ENCODE data around the gene B3GALNT2.

DNA sequence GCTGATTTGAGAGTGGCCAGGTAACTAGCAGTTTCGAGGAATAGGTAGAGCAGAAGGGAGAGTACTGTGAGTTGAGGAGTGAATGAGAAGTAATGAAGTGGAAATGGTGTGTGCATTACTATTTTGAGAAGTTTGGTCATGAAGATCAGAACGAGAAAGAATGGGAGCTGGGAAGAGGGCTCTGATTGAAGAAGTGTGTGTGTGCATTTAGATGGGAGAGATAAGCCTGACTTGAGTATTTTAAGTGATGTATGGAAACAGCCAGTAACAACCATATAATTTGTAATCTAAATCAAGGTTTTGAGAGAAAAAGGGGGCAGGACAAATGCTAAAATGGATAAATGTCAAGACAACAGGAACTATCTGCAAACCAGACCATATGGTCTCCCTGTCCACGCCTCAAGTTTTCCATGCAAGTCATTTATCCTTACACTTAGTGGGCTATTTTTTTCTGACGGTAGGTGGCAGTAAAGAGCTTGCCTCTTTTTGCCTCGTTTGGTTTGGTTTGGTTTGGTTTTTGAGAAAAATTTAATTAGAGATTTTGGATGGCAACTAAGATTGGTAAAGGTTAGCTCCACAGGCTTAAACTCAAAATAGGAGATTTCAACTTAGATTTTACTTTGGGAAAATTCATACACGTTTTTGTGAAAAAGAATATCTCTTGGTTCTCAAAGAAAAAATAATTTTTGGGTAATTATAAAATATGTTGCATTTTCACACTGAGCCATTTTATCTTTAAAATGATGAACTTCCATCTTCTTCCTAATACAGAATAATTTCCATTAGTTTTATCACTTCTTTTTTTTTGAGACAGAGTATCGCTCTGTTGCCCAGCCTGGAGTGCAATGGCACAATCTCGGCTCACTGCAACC lies 9.5 kb upstream of the B3GALNT2 start:
- TF ChIP-seq, protein P1, sequence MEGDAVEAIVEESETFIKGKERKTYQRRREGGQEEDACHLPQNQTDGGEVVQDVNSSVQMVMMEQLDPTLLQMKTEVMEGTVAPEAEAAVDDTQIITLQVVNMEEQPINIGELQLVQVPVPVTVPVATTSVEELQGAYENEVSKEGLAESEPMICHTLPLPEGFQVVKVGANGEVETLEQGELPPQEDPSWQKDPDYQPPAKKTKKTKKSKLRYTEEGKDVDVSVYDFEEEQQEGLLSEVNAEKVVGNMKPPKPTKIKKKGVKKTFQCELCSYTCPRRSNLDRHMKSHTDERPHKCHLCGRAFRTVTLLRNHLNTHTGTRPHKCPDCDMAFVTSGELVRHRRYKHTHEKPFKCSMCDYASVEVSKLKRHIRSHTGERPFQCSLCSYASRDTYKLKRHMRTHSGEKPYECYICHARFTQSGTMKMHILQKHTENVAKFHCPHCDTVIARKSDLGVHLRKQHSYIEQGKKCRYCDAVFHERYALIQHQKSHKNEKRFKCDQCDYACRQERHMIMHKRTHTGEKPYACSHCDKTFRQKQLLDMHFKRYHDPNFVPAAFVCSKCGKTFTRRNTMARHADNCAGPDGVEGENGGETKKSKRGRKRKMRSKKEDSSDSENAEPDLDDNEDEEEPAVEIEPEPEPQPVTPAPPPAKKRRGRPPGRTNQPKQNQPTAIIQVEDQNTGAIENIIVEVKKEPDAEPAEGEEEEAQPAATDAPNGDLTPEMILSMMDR (IDR thresholded peaks at IDR 0.05), result peak; percentile 94
- TF ChIP-seq EZH2 (IDR thresholded peaks at IDR 0.05; ENCODE audit: borderline replicate concordance, insufficient read depth, low read depth, low read length, poor library complexity, severe bottlenecking), result no peak
